Neural cell (in vitro differentiated cells): ENCODE data around the gene TRPM8.

ENCODE experiments used
- CTCF ChIP-seq: fragments of 450-650 bp; IDR thresholded peaks from 2 replicates; pipeline ENCODE4 v1.5.1; 2014; ENCODE audit warnings: antibody characterized with exemption, mild to moderate bottlenecking, moderate library complexity; ENCODE audit not compliant: poor library complexity, severe bottlenecking
- EP300 ChIP-seq: fragments of 450-650 bp; conservative IDR thresholded peaks from 2 replicates; pipeline ENCODE4 v1.6.1; 2014; ENCODE audit warnings: antibody characterized with exemption, mild to moderate bottlenecking, moderate library complexity; ENCODE audit not compliant: poor library complexity, severe bottlenecking
- EZH2 ChIP-seq: fragments of 200-600, 300-800 bp; shearing (Covaris generic), sonication (generic); IDR thresholded peaks from 2 replicates; pipeline ENCODE4 v1.6.1; 2014; ENCODE audit warnings: antibody characterized with exemption, low read length, borderline replicate concordance, mild to moderate bottlenecking; ENCODE audit not compliant: insufficient read depth, poor library complexity, severe bottlenecking

- TF ChIP-seq CTCF (no peak), EZH2 (no peak), EP300 (no peak)
Measured at GRCh38 chr2:234029150-234029733, 112.1 kb downstream of the TRPM8 start.
